ENCODE results near the gene TMEM114. TPM values are rescaled to one million over a fixed set of nuclear protein-coding genes. Genes with fewer than 3 reads are reported as not detected.

The TMEM114 gene
- polyA plus RNA-seq, result not detected

- peaks cover 26% of the 10 kb centered on the region for H3K27me3 Mint-ChIP-seq
Observed at GRCh38 chr16:8589900-8590688, at the start of gene TMEM114. TSS of gene TMEM114 (minus strand) at chr16:8590511. CDS start at chr16:8589838, 673 bp downstream.

DNA sequence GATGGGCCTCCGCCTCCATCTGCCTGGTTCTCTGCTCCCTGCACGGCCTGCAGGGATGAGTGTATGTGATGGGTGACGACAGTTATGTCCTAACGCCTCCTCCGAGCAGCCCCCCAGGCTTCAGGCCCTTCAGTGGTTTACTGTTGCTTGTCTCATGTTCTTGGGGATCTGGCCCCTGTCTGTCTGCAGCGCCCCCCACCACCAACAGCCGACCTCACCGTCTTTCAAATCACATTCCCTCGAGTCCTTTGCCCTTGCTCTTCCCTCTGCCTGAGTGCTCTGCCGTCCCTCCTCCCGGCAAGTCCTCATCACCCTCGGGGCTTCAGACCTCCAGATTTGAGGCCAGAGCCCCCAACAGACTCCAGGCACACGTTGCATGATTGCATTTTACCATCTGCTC lies 49.4 kb upstream of the TMEM114 start:
- no peaks in the 10 kb centered on the region for H3K9me3 Mint-ChIP-seq
- no peaks in the 10 kb centered on the region for H3K27me3 Mint-ChIP-seq
- no peak overlapping the region for H3K4me3 Mint-ChIP-seq
- peaks cover 9% of the 10 kb centered on the region for H3K36me3 Mint-ChIP-seq
- H3K27ac Mint-ChIP-seq, result no peak overlapping the region
- peaks cover 0 to under 1% (median under 1%) of the 10 kb centered on the region in 3 donors for H3K4me1 Mint-ChIP-seq

More at GRCh38 chr16:8589900-8590688, at the start of gene TMEM114:
- peaks cover 0 to 4% (median 0%) of the 10 kb centered on the region in 3 donors for H3K9me3 Mint-ChIP-seq
- H3K4me1 Mint-ChIP-seq, result peaks cover 0 to 5% (median 0%) of the 10 kb centered on the region in 3 donors
- no peak within 1 kb of the TSS for H3K27ac Mint-ChIP-seq
- no peaks in the 10 kb centered on the region for H3K36me3 Mint-ChIP-seq
- no peak within 1 kb of the TSS for H3K4me3 Mint-ChIP-seq

DNA sequence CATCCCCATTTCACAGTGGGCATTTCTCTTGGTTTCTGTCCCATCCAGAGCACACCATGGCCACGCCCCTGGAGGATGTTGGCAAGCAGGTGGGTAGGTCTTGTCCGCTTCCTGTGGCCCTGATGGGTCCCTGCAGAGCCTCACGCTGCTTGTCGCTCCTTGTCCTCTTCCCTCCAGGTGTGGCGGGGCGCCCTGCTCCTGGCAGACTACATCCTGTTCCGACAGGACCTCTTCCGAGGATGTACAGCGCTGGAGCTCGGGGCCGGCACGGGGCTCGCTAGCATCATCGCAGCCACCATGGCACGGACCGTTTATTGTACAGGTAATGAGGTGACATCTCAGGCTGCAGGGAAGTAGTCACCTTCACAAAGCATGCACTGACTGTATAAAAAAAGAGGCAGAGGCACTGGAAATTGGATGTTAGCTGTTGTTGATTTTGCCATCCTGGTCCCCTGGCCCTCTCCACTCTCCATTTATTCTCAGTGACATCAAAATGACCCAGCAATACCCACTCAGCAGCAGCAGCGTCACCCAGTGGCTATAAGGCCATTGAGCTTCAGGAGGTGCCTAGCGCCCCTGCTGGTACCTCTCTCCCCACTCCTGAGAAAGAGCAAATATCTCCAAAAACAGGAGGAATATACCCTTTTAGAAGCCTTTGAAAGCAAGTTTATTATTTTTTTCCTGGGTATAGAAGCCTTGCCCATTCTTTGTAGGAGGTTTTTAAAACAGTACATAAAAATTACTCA lies 44.9 kb upstream of the TMEM114 start:
- H3K36me3 Mint-ChIP-seq, result peaks cover 2% of the 10 kb centered on the region
- H3K9me3 Mint-ChIP-seq, result no peaks in the 10 kb centered on the region
- H3K4me3 Mint-ChIP-seq, result no peak overlapping the region
- no peak overlapping the region for H3K27ac Mint-ChIP-seq
- H3K4me1 Mint-ChIP-seq, result no peaks in the 10 kb centered on the region
- H3K27me3 Mint-ChIP-seq, result no peaks in the 10 kb centered on the region

DNA sequence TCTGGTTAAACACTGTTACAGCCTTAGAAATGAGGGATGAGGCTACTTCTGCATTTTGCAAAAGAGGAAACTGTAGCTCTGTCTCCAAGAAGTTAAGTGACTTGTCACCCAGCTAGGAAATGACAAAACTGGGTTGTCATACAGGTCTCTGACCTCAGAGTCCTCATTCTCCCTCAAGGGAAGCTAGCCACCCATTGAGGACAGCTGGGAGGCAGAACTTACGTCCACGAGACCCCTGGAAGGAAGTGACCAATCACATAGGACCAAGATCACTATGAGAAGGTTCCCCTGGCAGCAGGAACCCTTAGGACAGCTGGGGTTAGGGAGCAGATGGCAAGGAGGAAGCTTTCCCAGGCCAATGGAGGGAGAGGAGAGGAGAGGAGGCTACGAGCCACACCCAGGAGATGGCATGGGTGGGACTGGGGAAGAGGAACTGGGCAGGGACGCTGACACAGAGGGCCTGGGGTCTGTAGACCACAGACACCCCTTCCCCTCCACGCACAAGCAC lies 42.4 kb upstream of the TMEM114 start:
- H3K4me3 Mint-ChIP-seq, result no peak overlapping the region
- H3K4me1 Mint-ChIP-seq, result peaks cover 0 to 6% (median 2%) of the 10 kb centered on the region in 3 donors
- no peaks in the 10 kb centered on the region for H3K9me3 Mint-ChIP-seq
- no peak overlapping the region for H3K27ac Mint-ChIP-seq
- H3K36me3 Mint-ChIP-seq, result peaks cover 5% of the 10 kb centered on the region
- H3K27me3 Mint-ChIP-seq, result no peaks in the 10 kb centered on the region

GRCh38 chr16:8631818-8632465 lies 41.6 kb upstream of the TMEM114 start:
- Mint-ChIP-seq H3K4me3 (no peak overlapping the region), H3K9me3 (no peaks in the 10 kb centered on the region), H3K27ac (no peak overlapping the region), H3K36me3 (peaks cover 7% of the 10 kb centered on the region), H3K4me1 (peaks cover 2 to 6% (median 5%) of the 10 kb centered on the region in 3 donors), H3K27me3 (no peaks in the 10 kb centered on the region)

DNA sequence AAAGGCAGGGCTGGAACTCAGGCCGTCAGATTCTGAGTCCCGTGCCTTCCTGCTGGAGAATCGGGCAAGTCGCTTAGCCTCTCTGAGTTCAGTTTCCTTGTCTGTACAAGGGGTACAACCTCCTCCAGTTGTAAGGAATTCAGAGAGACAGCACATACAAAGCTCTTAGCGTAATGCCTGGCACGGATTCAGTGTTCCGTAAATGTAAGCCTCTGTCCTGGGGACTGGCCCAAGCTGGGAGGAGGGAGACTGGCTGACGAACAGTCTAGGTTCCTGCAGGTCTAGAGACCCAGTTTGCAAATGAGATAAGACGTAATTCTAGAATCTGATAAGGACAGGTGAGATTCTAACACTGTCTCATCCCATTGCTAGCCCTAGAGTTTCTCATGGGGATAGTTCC lies 41.1 kb upstream of the TMEM114 start:
- peaks cover 4 to 6% (median 6%) of the 10 kb centered on the region in 3 donors for H3K4me1 Mint-ChIP-seq
- H3K4me3 Mint-ChIP-seq, result no peak overlapping the region
- H3K27ac Mint-ChIP-seq, result no peak overlapping the region
- peaks cover 8% of the 10 kb centered on the region for H3K36me3 Mint-ChIP-seq
- H3K9me3 Mint-ChIP-seq, result no peaks in the 10 kb centered on the region
- H3K27me3 Mint-ChIP-seq, result no peaks in the 10 kb centered on the region

GRCh38 chr16:8630255-8630953 lies 40.1 kb upstream of the TMEM114 start:
- Mint-ChIP-seq H3K4me3 (no peak overlapping the region), H3K27me3 (no peaks in the 10 kb centered on the region), H3K27ac (no peak overlapping the region), H3K4me1 (peaks cover 4 to 6% (median 6%) of the 10 kb centered on the region in 3 donors), H3K36me3 (peaks cover 8% of the 10 kb centered on the region), H3K9me3 (no peaks in the 10 kb centered on the region)

GRCh38 chr16:8628981-8629725 lies 38.8 kb upstream of the TMEM114 start:
- H3K4me1 Mint-ChIP-seq, result peaks cover 4 to 6% (median 6%) of the 10 kb centered on the region in 3 donors
- H3K4me3 Mint-ChIP-seq, result peak overlapping the region in 1 of 4 donors; percentile 17
- H3K9me3 Mint-ChIP-seq, result no peaks in the 10 kb centered on the region
- H3K36me3 Mint-ChIP-seq, result peaks cover 10% of the 10 kb centered on the region
- no peaks in the 10 kb centered on the region for H3K27me3 Mint-ChIP-seq
- H3K27ac Mint-ChIP-seq, result peak overlapping the region in 2 of 3 donors; percentile 0 to 86

DNA sequence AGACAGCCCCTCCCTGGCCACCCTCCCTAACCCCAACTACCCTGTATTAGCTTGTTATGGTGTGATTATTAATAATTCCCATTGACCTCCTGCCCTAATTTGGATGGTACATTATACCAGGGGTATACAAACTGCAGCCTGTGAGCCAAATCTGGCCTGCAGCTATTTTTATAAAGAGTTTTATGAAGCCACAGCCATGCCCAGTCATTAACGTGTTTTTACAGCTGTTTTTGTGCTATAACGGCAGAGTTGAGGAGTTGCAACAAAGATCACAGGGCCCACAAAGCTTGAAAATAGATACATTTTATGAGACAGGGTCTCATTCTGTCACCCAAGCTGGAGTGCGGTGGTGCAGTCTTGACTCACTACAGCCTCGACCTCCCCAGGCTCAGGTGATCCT lies 37.1 kb upstream of the TMEM114 start:
- Mint-ChIP-seq H3K27ac (no peak overlapping the region), H3K4me1 (peaks cover 6% of the 10 kb centered on the region in 3 donors), H3K36me3 (peaks cover 8% of the 10 kb centered on the region), H3K4me3 (peak overlapping the region in 1 of 4 donors; percentile 38), H3K27me3 (no peaks in the 10 kb centered on the region), H3K9me3 (no peaks in the 10 kb centered on the region)

DNA sequence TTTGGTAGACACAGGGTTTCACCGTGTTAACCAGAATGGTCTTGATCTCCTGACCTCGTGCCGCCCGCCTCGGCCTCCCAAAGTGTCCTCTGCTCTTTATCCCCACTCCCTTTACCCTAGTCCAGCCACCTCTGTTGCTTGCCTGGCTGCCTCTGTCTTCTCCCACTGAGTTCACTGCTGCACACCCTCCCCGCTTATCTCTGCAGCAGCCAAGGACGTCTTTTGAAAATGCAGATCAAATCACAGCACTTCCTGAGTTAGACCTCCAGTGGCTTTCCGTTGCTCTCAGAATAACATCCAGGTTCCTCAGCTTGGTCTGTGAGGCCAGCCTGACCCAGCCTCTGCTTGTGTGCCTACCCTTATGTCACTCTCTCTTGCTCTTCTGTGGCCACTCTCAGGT lies 36.6 kb upstream of the TMEM114 start:
- H3K4me1 Mint-ChIP-seq, result peaks cover 10 to 11% (median 11%) of the 10 kb centered on the region in 3 donors
- H3K9me3 Mint-ChIP-seq, result no peaks in the 10 kb centered on the region
- H3K36me3 Mint-ChIP-seq, result peaks cover 8% of the 10 kb centered on the region

DNA sequence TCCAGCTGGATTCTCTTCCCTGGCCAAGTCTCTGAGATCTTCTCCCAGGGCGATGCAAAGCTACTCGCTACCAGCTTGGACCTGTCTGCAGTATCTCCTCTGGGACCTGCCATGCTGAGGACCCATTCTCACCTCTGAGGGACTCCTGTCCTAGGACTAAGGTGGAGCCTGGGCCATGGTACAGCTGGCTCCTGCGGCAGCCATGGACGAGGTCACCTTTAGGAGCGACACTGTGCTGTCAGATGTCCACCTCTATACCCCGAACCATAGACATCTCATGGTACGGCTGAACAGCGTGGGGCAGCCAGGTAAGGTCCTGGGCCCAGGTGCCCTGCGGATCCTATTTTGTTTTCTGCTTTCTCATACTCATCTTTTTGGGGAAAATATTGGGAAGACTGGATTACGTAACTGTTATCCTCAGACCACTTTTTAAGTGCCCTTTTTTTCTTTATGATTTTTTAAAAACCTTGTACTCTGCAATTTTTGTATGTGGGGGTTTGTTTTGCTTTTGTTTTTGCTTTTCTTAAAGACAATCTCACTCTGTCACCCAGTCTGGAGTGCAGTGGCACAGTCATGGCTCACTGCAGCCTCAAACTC lies 35.3 kb upstream of the TMEM114 start:
- Mint-ChIP-seq H3K4me1 (peaks cover 12 to 13% (median 12%) of the 10 kb centered on the region in 3 donors), H3K27me3 (peaks cover 1% of the 10 kb centered on the region), H3K4me3 (no peak overlapping the region), H3K9me3 (no peaks in the 10 kb centered on the region), H3K36me3 (peaks cover 8% of the 10 kb centered on the region), H3K27ac (no peak overlapping the region)

More for the DNA sequence above, 36.6 kb upstream of the TMEM114 start:
- no peaks in the 10 kb centered on the region for H3K27me3 Mint-ChIP-seq
- no peak overlapping the region for H3K27ac Mint-ChIP-seq
- H3K4me3 Mint-ChIP-seq, result peak overlapping the region in 1 of 4 donors; percentile 38

GRCh38 chr16:8623634-8624033 lies 33.3 kb upstream of the TMEM114 start:
- peaks cover 10 to 13% (median 12%) of the 10 kb centered on the region in 3 donors for H3K4me1 Mint-ChIP-seq
- no peaks in the 10 kb centered on the region for H3K9me3 Mint-ChIP-seq
- peak overlapping the region in 3 of 4 donors; percentile 9 to 92 (median 60) for H3K4me3 Mint-ChIP-seq
- H3K27ac Mint-ChIP-seq, result no peak overlapping the region
- peaks cover 5% of the 10 kb centered on the region for H3K27me3 Mint-ChIP-seq
- peaks cover 8% of the 10 kb centered on the region for H3K36me3 Mint-ChIP-seq

DNA sequence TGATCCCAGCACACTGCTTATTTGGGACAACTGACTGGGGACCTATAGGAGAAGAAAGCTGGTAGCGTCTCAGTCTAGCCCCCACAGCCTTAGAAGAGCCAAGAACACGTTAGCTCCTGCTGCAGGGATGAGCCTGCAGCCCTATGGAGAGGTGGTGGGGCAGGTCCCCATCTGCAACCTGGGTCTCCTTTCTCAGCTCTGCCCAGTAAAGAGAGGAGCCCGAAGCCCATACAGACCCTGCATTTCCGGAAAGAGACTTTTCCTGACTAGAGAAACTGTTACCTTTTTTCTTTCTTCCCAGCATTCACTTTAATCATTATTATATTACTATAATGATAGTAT lies 32.0 kb upstream of the TMEM114 start:
- Mint-ChIP-seq H3K27me3 (peaks cover 7% of the 10 kb centered on the region), H3K4me1 (peaks cover 6 to 13% (median 9%) of the 10 kb centered on the region in 3 donors), H3K36me3 (peaks cover 5% of the 10 kb centered on the region), H3K27ac (peak overlapping the region; percentile 23 to 98 (median 83)), H3K4me3 (peak overlapping the region; percentile 91 to 97 (median 94)), H3K9me3 (no peaks in the 10 kb centered on the region)

All from IgD-negative memory B cell (primary cell).